RWPE2 (cell line): ENCODE data around the gene DNAAF8.
A peak's percentile ranks its signal among the peaks of the same experiment; 100 is the strongest.

Experiments used
- ATAC-seq: fragments of 200-7000 bp; cut with Tn5 transposase; 3 replicates; pipeline ENCODE4 v1.9.1; 2021; ENCODE audit warnings: low read depth
- DNase-seq: peaks from one replicate; pipeline ENCODE4 v3.0.0-alpha.2; 2020; ENCODE audit warnings: low spot score
- H3K27ac ChIP-seq: fragments of 450-650 bp; 2 replicates; pipeline ENCODE4 v1.5.1; 2017; ENCODE audit warnings: mild to moderate bottlenecking; ENCODE audit not compliant: poor library complexity, severe bottlenecking
- H3K27me3 ChIP-seq: fragments of 250-450 bp; sonication (Bioruptor Pico); 2 replicates; pipeline ENCODE4 v1.5.1; 2021; ENCODE audit warnings: mild to moderate bottlenecking, moderate library complexity; ENCODE audit not compliant: insufficient read depth, poor library complexity, severe bottlenecking
- H3K36me3 ChIP-seq: fragments of 250-450 bp; sonication (Bioruptor Pico); 2 replicates; pipeline ENCODE4 v1.5.1; 2020; ENCODE audit warnings: low read depth, mild to moderate bottlenecking, moderate library complexity
- H3K4me1 ChIP-seq: fragments of 250-450 bp; sonication (Bioruptor Pico); 2 replicates; pipeline ENCODE4 v1.5.1; 2021; ENCODE audit warnings: mild to moderate bottlenecking, moderate library complexity; ENCODE audit not compliant: insufficient read depth, poor library complexity, severe bottlenecking
- H3K4me3 ChIP-seq: fragments of 250-450 bp; sonication (Bioruptor Pico); 2 replicates; pipeline ENCODE4 v1.5.1; 2021; ENCODE audit warnings: mild to moderate bottlenecking, moderate library complexity; ENCODE audit not compliant: severe bottlenecking
- H3K9me3 ChIP-seq: fragments of 250-450 bp; sonication (Bioruptor Pico); 2 replicates; pipeline ENCODE4 v1.5.1; 2021; ENCODE audit warnings: mild to moderate bottlenecking, moderate library complexity; ENCODE audit not compliant: severe bottlenecking
- TF ChIP-seq, protein P1 (sequence below): fragments of 450-650 bp; IDR thresholded peaks from one replicate; pipeline ENCODE4 v1.5.1; 2017; ENCODE audit warnings: mild to moderate bottlenecking, moderate library complexity; ENCODE audit not compliant: poor library complexity, severe bottlenecking

The DNAAF8 gene

DNA sequence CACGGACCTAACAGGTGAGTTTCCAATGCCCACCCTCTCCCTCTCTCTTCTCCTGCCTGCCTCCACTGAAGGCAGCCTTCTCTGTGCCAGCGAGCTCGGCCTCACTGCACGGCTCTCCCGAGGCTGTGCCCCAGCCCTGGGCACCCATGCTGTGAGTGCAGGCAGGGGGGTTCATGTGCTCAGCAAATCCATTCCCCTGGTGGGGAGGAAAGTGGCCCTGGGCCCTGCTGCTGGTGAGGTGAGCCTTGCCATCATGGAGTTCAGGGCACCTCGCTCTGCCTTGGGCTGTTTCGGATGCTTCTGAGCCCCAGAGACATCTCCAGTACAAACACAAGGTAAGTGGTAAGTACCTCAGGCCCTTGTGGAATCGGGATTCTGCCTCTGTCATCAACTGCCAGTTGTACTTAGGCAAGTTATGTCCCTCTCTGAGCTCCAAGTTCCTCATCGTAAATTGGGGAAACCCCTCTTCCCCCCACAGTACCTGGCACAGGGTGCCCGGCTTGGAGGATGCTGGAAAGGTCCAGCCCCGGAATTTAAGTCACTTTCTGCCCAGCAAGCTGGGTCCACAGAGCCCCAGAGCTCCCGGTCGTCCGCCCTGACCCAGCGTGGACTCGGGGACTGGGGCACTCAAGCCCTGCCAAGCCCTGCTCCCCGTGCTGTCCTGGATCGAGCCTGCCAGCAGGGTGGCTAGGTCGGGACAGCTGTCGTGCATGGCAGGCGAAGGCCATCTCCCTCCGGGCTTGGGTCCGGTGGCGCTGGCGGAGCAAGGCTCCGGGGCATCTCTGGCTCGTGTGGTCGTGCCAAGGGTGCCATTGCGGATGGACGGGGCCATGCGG lies 41.7 kb upstream of the DNAAF8 start:
- peak; percentile 56 for DNase-seq
- H3K4me1 ChIP-seq: no peaks in the 10 kb centered on the region
- H3K27me3 ChIP-seq: no peaks in the 10 kb centered on the region
- peak overlapping the region; percentile 68 for H3K4me3 ChIP-seq
- peaks cover 9% of the 10 kb centered on the region; the same call in 1 of the 2 replicates for H3K36me3 ChIP-seq
- H3K27ac ChIP-seq: no peak overlapping the region
- TF ChIP-seq, protein P1, sequence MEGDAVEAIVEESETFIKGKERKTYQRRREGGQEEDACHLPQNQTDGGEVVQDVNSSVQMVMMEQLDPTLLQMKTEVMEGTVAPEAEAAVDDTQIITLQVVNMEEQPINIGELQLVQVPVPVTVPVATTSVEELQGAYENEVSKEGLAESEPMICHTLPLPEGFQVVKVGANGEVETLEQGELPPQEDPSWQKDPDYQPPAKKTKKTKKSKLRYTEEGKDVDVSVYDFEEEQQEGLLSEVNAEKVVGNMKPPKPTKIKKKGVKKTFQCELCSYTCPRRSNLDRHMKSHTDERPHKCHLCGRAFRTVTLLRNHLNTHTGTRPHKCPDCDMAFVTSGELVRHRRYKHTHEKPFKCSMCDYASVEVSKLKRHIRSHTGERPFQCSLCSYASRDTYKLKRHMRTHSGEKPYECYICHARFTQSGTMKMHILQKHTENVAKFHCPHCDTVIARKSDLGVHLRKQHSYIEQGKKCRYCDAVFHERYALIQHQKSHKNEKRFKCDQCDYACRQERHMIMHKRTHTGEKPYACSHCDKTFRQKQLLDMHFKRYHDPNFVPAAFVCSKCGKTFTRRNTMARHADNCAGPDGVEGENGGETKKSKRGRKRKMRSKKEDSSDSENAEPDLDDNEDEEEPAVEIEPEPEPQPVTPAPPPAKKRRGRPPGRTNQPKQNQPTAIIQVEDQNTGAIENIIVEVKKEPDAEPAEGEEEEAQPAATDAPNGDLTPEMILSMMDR: no peak
- ATAC-seq: peak; percentile 15
- H3K9me3 ChIP-seq: no peaks in the 10 kb centered on the region

DNA sequence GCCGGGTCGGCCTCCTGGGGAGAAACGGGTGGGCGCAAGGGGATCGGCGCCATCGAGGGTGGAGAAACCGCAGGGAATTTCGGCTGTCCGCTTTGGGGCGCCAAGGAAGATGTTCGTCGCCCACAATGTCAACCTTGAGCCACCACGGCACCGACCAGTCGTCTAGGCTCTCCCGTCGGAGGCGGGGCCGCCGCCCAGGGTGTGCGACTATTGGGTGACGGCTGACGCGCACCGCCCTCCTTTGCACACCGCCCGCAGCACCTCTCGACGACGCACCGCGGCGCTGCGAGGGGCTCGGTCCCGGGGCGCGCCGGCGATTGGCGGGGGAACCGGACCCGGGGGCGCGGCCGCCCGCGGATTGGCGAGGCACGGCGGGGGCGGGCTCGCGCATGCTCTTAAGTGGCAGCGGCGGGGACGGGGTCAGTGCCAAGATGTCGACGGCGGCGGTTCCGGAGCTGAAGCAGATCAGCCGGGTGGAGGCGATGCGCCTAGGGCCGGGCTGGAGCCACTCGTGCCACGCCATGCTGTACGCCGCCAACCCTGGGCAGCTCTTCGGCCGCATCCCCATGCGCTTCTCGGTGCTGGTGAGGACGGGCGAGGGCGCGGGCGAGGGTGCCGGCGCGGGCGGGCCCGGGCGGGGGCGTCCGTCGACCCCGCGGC lies 40.9 kb upstream of the DNAAF8 start, which contains the start of gene NUDT16L1:
NUDT16L1 (plus strand) TSS at position 267 of the 660 bp plus-strand sequence; CDS start at position 432, 165 bp downstream.
- peak; percentile 95 for DNase-seq
- no peaks in the 10 kb centered on the region for H3K9me3 ChIP-seq
- H3K36me3 ChIP-seq: peaks cover 10% of the 10 kb centered on the region; the same call in 1 of the 2 replicates
- no peaks in the 10 kb centered on the region for H3K27me3 ChIP-seq
- H3K27ac ChIP-seq: peak within 1 kb of the TSS; percentile 40
- peak within 1 kb of the TSS; percentile 68 for H3K4me3 ChIP-seq
- TF ChIP-seq, protein P1: no peak
- peak; percentile 91 for ATAC-seq
- H3K4me1 ChIP-seq: no peaks in the 10 kb centered on the region

DNA sequence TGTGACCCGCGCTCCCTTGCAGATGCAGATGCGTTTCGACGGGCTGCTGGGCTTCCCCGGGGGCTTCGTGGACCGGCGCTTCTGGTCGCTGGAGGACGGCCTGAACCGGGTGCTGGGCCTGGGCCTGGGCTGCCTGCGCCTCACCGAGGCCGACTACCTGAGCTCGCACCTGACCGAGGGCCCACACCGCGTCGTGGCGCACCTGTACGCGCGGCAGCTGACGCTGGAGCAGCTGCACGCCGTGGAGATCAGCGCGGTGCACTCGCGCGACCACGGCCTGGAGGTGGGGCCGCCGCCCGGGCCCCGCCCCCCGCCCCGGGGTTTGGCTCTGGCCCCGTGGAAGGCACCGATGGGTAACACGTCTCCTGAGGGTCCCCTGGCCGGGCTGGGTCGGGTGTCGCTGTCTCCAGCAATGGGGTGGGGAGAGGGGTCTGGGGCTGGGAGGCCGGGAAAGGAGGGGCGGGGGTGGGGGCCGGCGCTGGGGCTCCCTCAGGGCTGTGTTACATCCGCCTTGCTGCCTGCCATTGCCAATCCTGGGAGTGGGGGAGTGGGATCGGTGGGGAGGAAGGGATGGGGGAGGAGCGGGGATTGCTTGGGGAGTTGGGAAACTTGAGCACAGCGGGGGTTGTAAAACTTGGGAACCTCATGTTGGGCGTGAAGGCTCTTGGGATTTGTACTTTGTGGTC lies 40.2 kb upstream of the DNAAF8 start:
- ATAC-seq (peak; percentile 7; the same call in 2 of the 3 replicates), DNase-seq (peak; percentile 61)
- no peaks in the 10 kb centered on the region for H3K9me3 ChIP-seq
- H3K4me3 ChIP-seq: peak overlapping the region; percentile 68
- peak overlapping the region; percentile 40 for H3K27ac ChIP-seq
- H3K4me1 ChIP-seq: no peaks in the 10 kb centered on the region
- TF ChIP-seq, protein P1: no peak
- H3K36me3 ChIP-seq: peaks cover 10% of the 10 kb centered on the region; the same call in 1 of the 2 replicates
- H3K27me3 ChIP-seq: no peaks in the 10 kb centered on the region

DNA sequence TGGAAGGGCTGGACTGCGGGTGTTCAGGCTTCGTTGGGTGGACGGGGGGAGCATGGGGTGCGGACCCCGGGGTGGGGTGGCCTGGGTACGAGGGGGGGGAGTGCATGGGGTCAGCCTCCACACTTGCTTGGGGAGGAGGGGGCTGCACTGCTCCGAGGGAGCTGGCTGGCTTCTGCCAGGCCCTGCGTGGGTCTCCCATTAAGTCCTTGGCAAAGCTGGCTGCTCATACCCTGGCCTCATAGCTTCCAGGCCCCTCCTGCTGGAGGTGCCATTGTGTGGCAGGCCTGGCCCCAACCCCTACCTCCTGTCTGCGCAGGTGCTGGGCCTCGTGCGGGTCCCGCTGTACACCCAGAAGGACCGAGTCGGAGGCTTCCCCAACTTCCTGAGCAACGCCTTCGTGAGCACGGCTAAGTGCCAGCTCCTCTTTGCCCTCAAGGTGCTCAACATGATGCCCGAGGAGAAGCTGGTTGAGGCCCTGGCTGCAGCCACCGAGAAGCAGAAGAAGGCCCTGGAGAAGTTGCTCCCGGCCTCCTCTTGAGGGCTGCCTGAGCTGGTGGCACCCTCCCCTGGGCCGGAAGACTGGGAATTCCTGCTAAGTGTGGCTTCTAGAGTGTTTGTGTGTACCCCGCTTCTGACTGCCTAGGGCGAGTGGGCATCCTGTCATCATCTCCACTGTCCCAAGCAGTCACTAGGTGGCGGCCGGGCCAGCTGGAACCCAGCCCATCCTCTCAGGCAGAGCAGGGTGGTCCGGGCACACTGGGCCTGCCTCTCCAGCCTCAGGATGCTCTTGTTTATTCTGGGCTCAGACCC lies 39.5 kb upstream of the DNAAF8 start:
- ATAC-seq (no peak), DNase-seq (peak; percentile 60)
- no peaks in the 10 kb centered on the region for H3K9me3 ChIP-seq
- H3K4me3 ChIP-seq: peak overlapping the region; percentile 68
- H3K27me3 ChIP-seq: no peaks in the 10 kb centered on the region
- peak overlapping the region; percentile 40 for H3K27ac ChIP-seq
- peaks cover 18% of the 10 kb centered on the region for H3K36me3 ChIP-seq
- no peaks in the 10 kb centered on the region for H3K4me1 ChIP-seq
- TF ChIP-seq, protein P1: no peak
